ENCODE measurements around the gene SH3RF3. TPM values are rescaled to one million over a fixed set of nuclear protein-coding genes. Genes with fewer than 3 reads are reported as not detected.

The SH3RF3 gene
- total RNA-seq, 4 donors from 2014 or later: 2.2 to 6.1 (median 4.2) TPM

DNA sequence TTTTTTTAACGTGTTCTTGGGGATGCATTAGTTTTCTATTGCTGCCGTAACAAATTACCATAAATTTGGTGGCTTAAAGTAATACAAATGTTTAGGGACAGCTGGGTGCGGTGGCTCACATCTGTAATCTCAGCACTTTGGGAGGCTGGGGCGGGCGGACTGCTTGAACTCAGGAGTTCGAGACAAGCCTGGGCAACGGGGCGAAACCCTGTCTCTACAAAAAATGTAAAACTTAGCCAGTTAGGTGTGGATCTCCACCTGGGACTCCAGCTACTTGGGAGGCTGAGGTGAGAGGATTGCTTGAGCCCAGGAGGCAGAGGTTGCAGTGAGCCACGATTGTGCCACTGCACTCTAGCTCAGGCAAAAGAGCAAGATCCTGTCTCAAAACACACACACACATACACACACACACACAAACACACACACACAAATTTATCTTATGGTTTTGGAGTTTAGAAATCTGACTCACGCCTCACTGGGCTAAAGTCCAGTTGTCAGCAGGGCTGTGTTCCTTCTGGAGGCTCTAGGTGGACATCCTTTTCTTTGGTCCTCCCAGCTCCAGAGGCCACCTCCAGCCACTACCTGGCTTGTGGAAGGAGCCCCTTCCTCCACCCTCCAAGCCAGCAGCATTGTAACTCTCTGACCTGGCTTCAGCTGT, 408.7 kb downstream of the SH3RF3 start:
- H3K27ac ChIP-seq: no peak overlapping the region
- H3K27me3 ChIP-seq: no peaks in the 10 kb centered on the region
- H3K4me1 ChIP-seq: no peaks in the 10 kb centered on the region
- TF ChIP-seq EP300 (IDR thresholded peaks at IDR 0.05): no peak
- H3K9me3 ChIP-seq: no peaks in the 10 kb centered on the region
- WGBS: 75% methylated on average over 10 of the region's 10 CpGs
- no peak overlapping the region for H3K4me3 ChIP-seq
- peak in 1 of 2 donors; percentile 59 for DNase-seq (ENCODE audit: low spot score in 2 of 2)
- H3K36me3 ChIP-seq: peaks cover 3% of the 10 kb centered on the region

DNA sequence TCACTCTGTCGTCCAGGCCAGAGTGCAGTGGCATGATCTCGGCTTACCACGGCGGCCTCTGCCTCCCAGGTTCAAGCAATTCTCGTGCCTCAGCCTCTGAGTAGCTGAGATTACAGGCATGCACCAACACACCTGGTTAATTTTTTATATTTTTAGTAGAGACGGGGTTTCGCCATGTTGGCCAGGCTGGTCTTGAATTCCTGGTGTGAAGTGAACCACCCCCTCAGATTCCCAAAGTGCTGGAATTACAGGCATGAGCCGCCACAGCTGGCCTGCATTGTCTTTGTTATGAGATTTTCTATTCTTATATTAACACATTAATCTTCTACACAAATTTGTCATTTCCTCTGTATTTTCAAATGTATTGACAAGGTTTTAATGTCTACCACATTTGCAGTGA, 409.5 kb downstream of the SH3RF3 start:
- Histone ChIP-seq H3K4me1 (no peaks in the 10 kb centered on the region), H3K27me3 (no peaks in the 10 kb centered on the region), H3K4me3 (no peak overlapping the region), H3K36me3 (peaks cover 3% of the 10 kb centered on the region), H3K9me3 (no peaks in the 10 kb centered on the region), H3K27ac (no peak overlapping the region)
- TF ChIP-seq EP300 (IDR thresholded peaks at IDR 0.05) (no peak), POLR2AphosphoS5 (IDR thresholded peaks at IDR 0.05) (no peak), POLR2A (IDR thresholded peaks at IDR 0.05) (no peak)
- TF ChIP-seq, protein P1, sequence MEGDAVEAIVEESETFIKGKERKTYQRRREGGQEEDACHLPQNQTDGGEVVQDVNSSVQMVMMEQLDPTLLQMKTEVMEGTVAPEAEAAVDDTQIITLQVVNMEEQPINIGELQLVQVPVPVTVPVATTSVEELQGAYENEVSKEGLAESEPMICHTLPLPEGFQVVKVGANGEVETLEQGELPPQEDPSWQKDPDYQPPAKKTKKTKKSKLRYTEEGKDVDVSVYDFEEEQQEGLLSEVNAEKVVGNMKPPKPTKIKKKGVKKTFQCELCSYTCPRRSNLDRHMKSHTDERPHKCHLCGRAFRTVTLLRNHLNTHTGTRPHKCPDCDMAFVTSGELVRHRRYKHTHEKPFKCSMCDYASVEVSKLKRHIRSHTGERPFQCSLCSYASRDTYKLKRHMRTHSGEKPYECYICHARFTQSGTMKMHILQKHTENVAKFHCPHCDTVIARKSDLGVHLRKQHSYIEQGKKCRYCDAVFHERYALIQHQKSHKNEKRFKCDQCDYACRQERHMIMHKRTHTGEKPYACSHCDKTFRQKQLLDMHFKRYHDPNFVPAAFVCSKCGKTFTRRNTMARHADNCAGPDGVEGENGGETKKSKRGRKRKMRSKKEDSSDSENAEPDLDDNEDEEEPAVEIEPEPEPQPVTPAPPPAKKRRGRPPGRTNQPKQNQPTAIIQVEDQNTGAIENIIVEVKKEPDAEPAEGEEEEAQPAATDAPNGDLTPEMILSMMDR (IDR thresholded peaks at IDR 0.05): no peak
- no peak for DNase-seq (ENCODE audit: low spot score in 2 of 2)
- WGBS: 74% methylated on average over 8 of the region's 8 CpGs

DNA sequence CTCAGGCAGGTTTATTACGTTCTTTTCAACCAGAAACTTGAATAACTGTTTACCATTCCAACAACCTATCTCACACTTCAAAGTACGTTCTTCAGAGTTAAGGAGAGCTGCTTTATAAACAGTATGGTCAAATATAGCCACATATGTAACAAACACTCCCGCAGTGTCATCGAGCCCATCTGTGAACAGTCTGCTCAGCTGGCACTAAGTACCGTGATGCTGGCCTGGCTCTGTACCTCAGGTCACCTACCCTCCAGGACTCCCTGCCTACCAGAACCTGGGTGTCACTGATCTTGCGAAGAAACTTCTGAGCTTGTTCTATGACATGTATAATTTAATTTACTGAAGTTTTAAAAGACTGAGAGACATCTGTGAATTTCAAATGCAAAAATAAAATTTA, 413.4 kb downstream of the SH3RF3 start:
- Histone ChIP-seq H3K4me1 (peaks cover 7% of the 10 kb centered on the region), H3K4me3 (no peak overlapping the region), H3K27me3 (no peaks in the 10 kb centered on the region), H3K27ac (no peak overlapping the region), H3K36me3 (peaks cover 15% of the 10 kb centered on the region), H3K9me3 (no peaks in the 10 kb centered on the region)
- no peak for TF ChIP-seq POLR2AphosphoS5 (IDR thresholded peaks at IDR 0.05)
- no peak for TF ChIP-seq EP300 (IDR thresholded peaks at IDR 0.05)
- TF ChIP-seq, protein P1 (IDR thresholded peaks at IDR 0.05): no peak
- TF ChIP-seq POLR2A (IDR thresholded peaks at IDR 0.05): no peak
- 83% methylated on average over 6 of the region's 6 CpGs for WGBS
- DNase-seq (ENCODE audit: low spot score in 2 of 2): peak in 1 of 2 donors; percentile 58

DNA sequence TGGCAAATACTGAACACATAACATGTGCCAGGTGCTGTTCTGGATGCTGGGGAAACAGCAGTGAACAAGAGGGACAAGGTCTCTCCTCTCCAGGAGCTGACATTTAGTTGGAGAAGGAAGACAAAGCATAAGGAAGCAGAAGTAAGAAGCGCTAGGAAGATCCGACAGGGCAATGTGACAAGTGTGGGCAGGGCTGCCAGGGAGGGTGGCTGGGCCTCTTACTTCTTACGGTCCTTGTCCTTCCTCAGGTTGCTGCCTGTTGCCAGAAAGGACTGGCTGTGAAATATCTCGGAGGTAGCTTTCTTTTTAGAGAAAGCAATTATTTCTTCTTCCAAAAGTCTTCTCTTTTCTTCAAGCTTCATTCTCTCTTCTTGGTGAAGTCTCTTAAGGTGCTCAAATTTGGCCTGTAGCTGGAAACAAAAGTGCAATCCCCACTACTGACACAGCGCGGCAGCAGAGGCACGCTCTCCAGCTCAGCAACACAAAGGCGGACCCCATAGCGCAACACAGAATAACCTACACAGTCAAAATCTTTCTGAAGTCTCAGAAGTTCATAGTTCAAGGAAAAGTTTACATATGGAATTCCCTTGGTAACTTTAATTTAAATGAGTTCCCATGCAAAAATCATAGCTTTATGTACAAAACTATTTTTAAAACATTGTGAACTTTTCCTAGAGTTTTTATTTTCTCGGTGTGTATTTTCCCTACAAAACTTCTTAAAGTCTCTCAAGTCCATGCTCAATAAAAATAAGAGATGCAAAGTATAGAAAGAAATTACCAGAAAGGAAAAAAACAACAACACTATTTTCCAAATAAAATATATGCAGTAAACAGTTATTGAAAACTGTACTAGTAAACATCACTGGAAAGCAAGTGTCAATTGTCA, 417.1 kb downstream of the SH3RF3 start:
- Histone ChIP-seq H3K4me1 (peaks cover 7% of the 10 kb centered on the region), H3K4me3 (no peak overlapping the region), H3K36me3 (peaks cover 22% of the 10 kb centered on the region), H3K27me3 (no peaks in the 10 kb centered on the region), H3K27ac (no peak overlapping the region), H3K9me3 (no peaks in the 10 kb centered on the region)
- TF ChIP-seq POLR2AphosphoS5 (IDR thresholded peaks at IDR 0.05): no peak
- no peak for TF ChIP-seq EP300 (IDR thresholded peaks at IDR 0.05)
- TF ChIP-seq, protein P1 (IDR thresholded peaks at IDR 0.05): peak; percentile 84 to 93
- no peak for TF ChIP-seq POLR2A (IDR thresholded peaks at IDR 0.05)
- WGBS: 26% methylated on average over 10 of the region's 10 CpGs
- DNase-seq (ENCODE audit: low spot score in 2 of 2): no peak

DNA sequence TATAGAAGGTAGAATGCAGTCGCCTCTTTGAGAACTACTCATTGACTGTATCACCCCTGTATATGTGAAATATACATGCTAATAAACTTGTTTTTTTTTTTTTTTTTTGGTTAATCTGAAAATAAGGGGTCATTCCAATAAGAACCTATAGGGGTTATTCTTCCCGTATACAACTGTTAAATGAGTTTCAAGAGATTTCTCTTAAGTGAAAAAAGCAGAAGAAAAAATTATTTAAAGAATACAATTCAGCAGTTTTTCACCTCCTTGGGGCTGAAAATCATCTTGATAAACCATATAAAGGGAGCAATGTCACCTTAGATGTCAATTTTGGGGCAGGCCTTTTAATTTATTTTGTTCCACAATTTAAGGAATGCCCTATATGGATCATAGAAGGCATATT, 418.3 kb downstream of the SH3RF3 start:
- 93% methylated on average over 2 of the region's 2 CpGs for WGBS
- Histone ChIP-seq H3K4me3 (no peak overlapping the region), H3K4me1 (peaks cover 7% of the 10 kb centered on the region), H3K27me3 (no peaks in the 10 kb centered on the region), H3K36me3 (peaks cover 25% of the 10 kb centered on the region), H3K9me3 (no peaks in the 10 kb centered on the region), H3K27ac (no peak overlapping the region)
- TF ChIP-seq POLR2AphosphoS5 (IDR thresholded peaks at IDR 0.05): no peak
- no peak for TF ChIP-seq POLR2A (IDR thresholded peaks at IDR 0.05)
- TF ChIP-seq, protein P1 (IDR thresholded peaks at IDR 0.05): no peak
- TF ChIP-seq EP300 (IDR thresholded peaks at IDR 0.05): no peak
- DNase-seq (ENCODE audit: low spot score in 2 of 2): no peak
